Right atrium auricular region (tissue), 2 donors: ENCODE results near the gene MPPED1. TPM values are rescaled to one million over a fixed set of nuclear protein-coding genes. Genes with fewer than 3 reads are reported as not detected.

ENCODE experiments used
- DNase-seq: peaks from one replicate; pipeline ENCODE4 v3.0.0-alpha.2; 2019; ENCODE audit warnings: low spot score
- H3K27ac ChIP-seq, 2 donors: fragments of 200-600 bp; sonication (generic); 1 replicate in 1 of 2; 2 replicates in 1 of 2; pipeline ENCODE4 v1.5.1; 2016 to 2019
- H3K27me3 ChIP-seq, 2 donors: fragments of 200-600 bp; sonication (generic); one replicate each; pipeline versions ENCODE4 v1.5.1 to v1.6.0; 2017 to 2019
- H3K36me3 ChIP-seq: fragments of 200-600 bp; sonication (generic); one replicate; pipeline ENCODE4 v1.5.1; 2016
- H3K4me1 ChIP-seq, 2 donors: fragments of 200-600 bp; sonication (generic); one replicate each; pipeline versions ENCODE4 v1.5.1 to v1.6.0; 2017 to 2019
- H3K4me3 ChIP-seq, 2 donors: fragments of 200-600 bp; sonication (generic); 1 replicate in 1 of 2; 2 replicates in 1 of 2; pipeline ENCODE4 v1.5.1; 2017 to 2019; ENCODE audit warnings: mild to moderate bottlenecking in 1 of 2, moderate library complexity in 1 of 2
- H3K9me3 ChIP-seq, 2 donors: fragments of 200-600 bp; sonication (generic); one replicate each; pipeline ENCODE4 v1.5.1; 2019
- CTCF ChIP-seq, 2 donors: fragments of 200-600 bp; sonication (generic); IDR thresholded peaks; one replicate each; pipeline ENCODE4 v1.5.1; 2019; ENCODE audit warnings: antibody characterized with exemption in 2 of 2
- total RNA-seq, 2 donors: library from RNA; depleted of rRNA; stranded (reverse); fragments of >200 nt; gene quantifications; one replicate each; pipeline ENCODE4 v1.1.0, GENCODE V29; 2016

Gene MPPED1
- total RNA-seq, 2 donors from 2014 or later: not detected

GRCh38 chr22:43393844-43394474, 17.9 kb upstream of the MPPED1 start:
- DNase-seq: no peak
- no peak for TF ChIP-seq CTCF (IDR thresholded peaks at IDR 0.05)

GRCh38 chr22:43395086-43395695, 16.6 kb upstream of the MPPED1 start:
- Histone ChIP-seq H3K4me1 (no peaks in the 10 kb centered on the region), H3K36me3 (no peaks in the 10 kb centered on the region), H3K9me3 (no peaks in the 10 kb centered on the region), H3K27me3 (no peaks in the 10 kb centered on the region), H3K27ac (no peak overlapping the region), H3K4me3 (no peak overlapping the region)
- no peak for DNase-seq
- TF ChIP-seq CTCF (IDR thresholded peaks at IDR 0.05): no peak

More at GRCh38 chr22:43393844-43394474, 17.9 kb upstream of the MPPED1 start:
- Histone ChIP-seq H3K4me1 (no peaks in the 10 kb centered on the region), H3K4me3 (no peak overlapping the region), H3K27me3 (no peaks in the 10 kb centered on the region), H3K36me3 (no peaks in the 10 kb centered on the region), H3K9me3 (no peaks in the 10 kb centered on the region), H3K27ac (no peak overlapping the region)

- H3K4me1 ChIP-seq: no peaks in the 10 kb centered on the region
- no peak for DNase-seq
- no peak for TF ChIP-seq CTCF (IDR thresholded peaks at IDR 0.05)
Measured at GRCh38 chr22:43396321-43396933, 15.4 kb upstream of the MPPED1 start.

GRCh38 chr22:43396934-43397457, 14.8 kb upstream of the MPPED1 start:
- Histone ChIP-seq H3K4me3 (no peak overlapping the region), H3K27ac (no peak overlapping the region), H3K4me1 (no peaks in the 10 kb centered on the region), H3K9me3 (no peaks in the 10 kb centered on the region), H3K36me3 (no peaks in the 10 kb centered on the region), H3K27me3 (no peaks in the 10 kb centered on the region)
- no peak for DNase-seq
- no peak for TF ChIP-seq CTCF (IDR thresholded peaks at IDR 0.05)

More at GRCh38 chr22:43396321-43396933, 15.4 kb upstream of the MPPED1 start:
- H3K27me3 ChIP-seq: no peaks in the 10 kb centered on the region
- no peaks in the 10 kb centered on the region for H3K36me3 ChIP-seq
- H3K9me3 ChIP-seq: no peaks in the 10 kb centered on the region
- H3K4me3 ChIP-seq: no peak overlapping the region
- no peak overlapping the region for H3K27ac ChIP-seq

GRCh38 chr22:43397766-43398165, 14.0 kb upstream of the MPPED1 start:
- H3K9me3 ChIP-seq: no peaks in the 10 kb centered on the region
- no peak for TF ChIP-seq CTCF (IDR thresholded peaks at IDR 0.05)
- no peaks in the 10 kb centered on the region for H3K4me1 ChIP-seq
- H3K4me3 ChIP-seq: no peak overlapping the region
- DNase-seq: no peak
- H3K36me3 ChIP-seq: no peaks in the 10 kb centered on the region
- H3K27me3 ChIP-seq: no peaks in the 10 kb centered on the region
- H3K27ac ChIP-seq: no peak overlapping the region
